SIG-M5 treated with dmso at 0.1 percent for 504 hours (cell line): ENCODE measurements around the gene CMTM4.
"Not testable (repeated sequence)": the region's sequence is repeated elsewhere in the genome, so short reads cannot be mapped to it uniquely, and the experiment has no call there.

Source experiments
- DNase-seq: peaks from one replicate; lab custom pipeline; 2025; ENCODE audit not compliant: unreplicated experiment; lab: John Stamatoyannopoulos, UW

CMTM4 gene

DNA sequence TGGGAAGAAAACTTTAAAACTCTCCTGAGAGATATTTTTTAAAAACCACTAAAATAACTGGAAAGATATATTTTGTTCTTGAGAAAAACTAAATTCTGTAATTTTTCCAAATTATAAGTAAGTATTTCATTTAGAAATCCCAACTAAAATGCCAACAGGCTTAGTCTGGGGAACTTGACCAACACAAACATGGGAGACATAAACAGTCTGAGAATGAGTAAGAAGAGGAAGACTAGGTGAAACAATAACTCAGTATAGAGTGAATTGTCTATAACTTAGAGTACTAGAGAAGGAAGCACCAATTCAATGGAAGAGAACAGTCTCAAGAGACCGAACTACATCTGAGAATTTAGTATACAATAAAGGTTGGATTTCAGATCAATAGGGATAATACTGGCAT is 127.4 kb downstream of the CMTM4 start:
- no peak for DNase-seq

DNA sequence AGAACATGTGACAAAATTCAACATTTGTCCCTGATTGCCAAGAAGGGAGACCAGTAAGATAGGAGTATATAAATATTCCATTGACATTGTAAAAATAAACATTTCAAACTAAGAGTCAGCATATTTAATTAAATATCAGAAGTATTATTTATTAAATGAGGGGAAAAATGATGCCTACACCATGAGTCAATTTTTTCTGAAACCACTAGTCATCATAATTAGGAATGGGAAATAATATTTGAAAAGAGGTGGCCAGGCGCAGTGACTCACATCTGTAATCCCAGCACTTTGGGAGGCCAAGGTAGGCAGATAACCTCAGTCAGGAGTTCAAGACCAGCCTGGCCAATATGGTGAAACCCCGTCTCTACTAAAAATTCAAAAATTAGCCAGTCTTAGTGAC is 128.2 kb downstream of the CMTM4 start:
- no peak for DNase-seq

- not testable (repeated sequence) for DNase-seq
Observed at GRCh38 chr16:66567270-66567669, 129.3 kb downstream of the CMTM4 start.

- DNase-seq: no peak
Observed at GRCh38 chr16:66566051-66566901, 130.3 kb downstream of the CMTM4 start, which contains the start of gene CMTM1. TSS of gene CMTM1 (plus strand) at chr16:66566439. CDS start at chr16:66566514, 75 bp downstream.
